K562 (cell line): Measurements from ENCODE around the gene ASCC1. TPM values are rescaled to one million over a fixed set of nuclear protein-coding genes. Genes with fewer than 3 reads are reported as not detected.

Experiments used
- ATF7 ChIP-seq: fragments of 450-650 bp; IDR thresholded peaks from 2 replicates; pipeline ENCODE4 v1.7.1; 2014; ENCODE audit warnings: mild to moderate bottlenecking, moderate library complexity
- FOXP1 ChIP-seq: sonication (generic); formaldehyde crosslinking; IDR thresholded peaks from 2 replicates; pipeline ENCODE4 v1.8.0; 2022; ENCODE audit warnings: mild to moderate bottlenecking, missing genetic modification reagents
- HDAC1 ChIP-seq, 2 experiments: fragments of 450-650 bp; IDR thresholded peaks; 2 replicates each; pipeline ENCODE4 v1.6.1; 2016 to 2017; ENCODE audit warnings: inconsistent platforms in 1 of 2, mild to moderate bottlenecking in 1 of 2, moderate library complexity in 1 of 2
- HDAC8 ChIP-seq: fragments of 450-650 bp; IDR thresholded peaks from 2 replicates; pipeline ENCODE4 v1.6.1; 2016; ENCODE audit warnings: mild to moderate bottlenecking, missing genetic modification characterization, moderate library complexity, missing compliant biosample characterization
- MEIS2 ChIP-seq: fragments of 450-650 bp; IDR thresholded peaks from 2 replicates; pipeline ENCODE4 v1.6.1; 2014; ENCODE audit warnings: mild to moderate bottlenecking; ENCODE audit not compliant: partially characterized antibody
- POLR3G ChIP-seq: IDR thresholded peaks from 2 replicates; pipeline ENCODE4 v1.6.1; 2011; ENCODE audit not compliant: insufficient read length, insufficient replicate concordance; ENCODE audit errors: extremely low read depth
- SMARCC2 ChIP-seq: fragments of 450-650 bp; IDR thresholded peaks from 2 replicates; pipeline ENCODE4 v1.6.1; 2017; ENCODE audit warnings: antibody characterized with exemption, moderate library complexity, mild to moderate bottlenecking, low read depth
- TCF7L2 ChIP-seq: fragments of 150-350 bp; IDR thresholded peaks from 2 replicates; pipeline ENCODE4 v1.6.1; 2016; ENCODE audit warnings: low read depth, mild to moderate bottlenecking, low read length, moderate library complexity
- ZNF217 ChIP-seq: sonication (generic); formaldehyde crosslinking; IDR thresholded peaks from 2 replicates; pipeline ENCODE4 v1.8.0; 2022; ENCODE audit warnings: mild to moderate bottlenecking, missing genetic modification reagents
- polyA plus RNA-seq, 8 experiments: library from polyadenylated mRNA; depleted of rRNA in 4 of 8; stranded (reverse) in 5 of 8; unstranded in 3 of 8; fragments of >200 nt; fragmentation: Nextera tagmentation in 2 of 8; fragmentation: Illumina TruSeq in 1 of 8; extraction: Ambion mirVana in 2 of 8; extraction: Trizol in 1 of 8; gene quantifications; 2 replicates each; pipeline versions ENCODE4 v1.2.1 to v1.2.3, GENCODE V29; 2011 to 2014; ENCODE audit warnings: inconsistent platforms in 1 of 8, missing spikeins in 1 of 8
- total RNA-seq, 7 experiments: library from RNA; depleted of rRNA in 6 of 7; stranded (reverse); fragments of >200 nt in 6 of 7; fragmentation: Illumina TruSeq in 2 of 7; extraction: Trizol in 2 of 7; gene quantifications; 2 replicates each; pipeline versions ENCODE4 v1.2.1 to v1.2.3, GENCODE V29; 2011 to 2021; ENCODE audit warnings: low replicate concordance in 1 of 7
- TF ChIP-seq, protein P1 (sequence below), 2 experiments: fragments of 450-650 bp in 1 of 2; IDR thresholded peaks; 2 replicates each; pipeline ENCODE4 v1.6.1; 2011 to 2017; ENCODE audit warnings: low read depth in 2 of 2, antibody characterized with exemption in 1 of 2, borderline replicate concordance in 1 of 2, low read length in 1 of 2, mild to moderate bottlenecking in 1 of 2, mixed read lengths in 1 of 2; ENCODE audit not compliant: control insufficient read depth in 1 of 2
- TF ChIP-seq, protein P2 (sequence below): fragments of 450-650 bp; IDR thresholded peaks from 2 replicates; pipeline ENCODE4 v1.6.1; 2018; ENCODE audit warnings: mild to moderate bottlenecking, low read depth; ENCODE audit not compliant: partially characterized antibody
- TF ChIP-seq, protein P3 (sequence below), 2 experiments: fragments of 200-800 bp in 1 of 2; sonication (Bioruptor generic) in 1 of 2; sonication (generic) in 1 of 2; formaldehyde crosslinking in 1 of 2; IDR thresholded peaks in 1 of 2; conservative IDR thresholded peaks in 1 of 2; 2 replicates each; pipeline versions ENCODE4 v1.5.0 to v1.6.1; 2016 to 2020; ENCODE audit warnings: missing compliant biosample characterization in 1 of 2, missing genetic modification characterization in 1 of 2, missing genetic modification reagents in 1 of 2
- TF ChIP-seq, protein P4 (sequence below), 2 experiments: fragments of 150-350 bp in 1 of 2; IDR thresholded peaks; 2 replicates each; pipeline ENCODE4 v1.6.1; 2012 to 2016; ENCODE audit warnings: low read depth in 2 of 2, low read length in 2 of 2, mild to moderate bottlenecking in 1 of 2, moderate library complexity in 1 of 2
- TF ChIP-seq, protein P5 (sequence below): fragments of 450-650 bp; formaldehyde crosslinking; IDR thresholded peaks from 2 replicates; pipeline ENCODE4 v1.4.0; 2020; ENCODE audit warnings: mild to moderate bottlenecking

ASCC1 gene
- total and polyA plus RNA-seq, 9 of the 15 experiments (the other 6 are each of a cell fraction or from before 2014, with no cell fraction given): 31.7 to 73.3 (median 52.8) TPM

DNA sequence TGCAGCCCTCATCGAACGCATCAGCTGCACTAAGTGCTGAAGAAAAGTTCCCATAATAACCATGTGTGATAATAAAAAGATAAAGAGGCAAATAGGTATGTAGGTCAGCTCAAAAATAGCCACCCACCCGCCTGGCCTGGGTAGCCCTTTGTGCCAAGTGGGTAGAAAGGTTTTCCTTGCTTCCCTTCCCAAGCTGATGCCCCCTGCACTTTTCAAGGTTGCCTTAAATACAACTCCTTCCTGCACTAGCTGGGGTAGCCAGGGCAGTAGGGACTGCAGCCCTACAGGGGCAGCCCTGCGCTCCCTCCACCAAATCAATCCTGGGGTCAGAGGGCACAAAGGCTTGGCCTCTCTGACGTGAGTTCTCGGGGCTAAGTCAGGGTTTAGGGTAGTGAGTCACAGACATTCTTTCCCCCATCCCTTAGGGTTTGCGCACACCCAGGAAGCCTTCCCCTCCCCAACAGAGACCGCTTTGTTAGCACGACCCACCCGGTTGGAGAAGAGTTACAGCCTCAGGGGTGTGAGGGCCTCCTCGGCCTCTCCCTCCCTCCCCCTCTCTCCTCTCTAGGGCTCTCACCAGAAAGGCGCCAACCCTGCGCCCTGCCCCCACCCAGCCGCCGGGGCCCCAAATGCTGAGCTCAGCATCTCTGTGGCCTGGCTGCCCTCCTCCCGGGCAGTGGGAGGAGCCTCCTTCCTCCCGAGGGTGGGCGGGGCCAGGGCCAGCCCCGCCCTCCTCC, 44.3 kb upstream of the ASCC1 start (continued):
- TF ChIP-seq, protein P1, sequence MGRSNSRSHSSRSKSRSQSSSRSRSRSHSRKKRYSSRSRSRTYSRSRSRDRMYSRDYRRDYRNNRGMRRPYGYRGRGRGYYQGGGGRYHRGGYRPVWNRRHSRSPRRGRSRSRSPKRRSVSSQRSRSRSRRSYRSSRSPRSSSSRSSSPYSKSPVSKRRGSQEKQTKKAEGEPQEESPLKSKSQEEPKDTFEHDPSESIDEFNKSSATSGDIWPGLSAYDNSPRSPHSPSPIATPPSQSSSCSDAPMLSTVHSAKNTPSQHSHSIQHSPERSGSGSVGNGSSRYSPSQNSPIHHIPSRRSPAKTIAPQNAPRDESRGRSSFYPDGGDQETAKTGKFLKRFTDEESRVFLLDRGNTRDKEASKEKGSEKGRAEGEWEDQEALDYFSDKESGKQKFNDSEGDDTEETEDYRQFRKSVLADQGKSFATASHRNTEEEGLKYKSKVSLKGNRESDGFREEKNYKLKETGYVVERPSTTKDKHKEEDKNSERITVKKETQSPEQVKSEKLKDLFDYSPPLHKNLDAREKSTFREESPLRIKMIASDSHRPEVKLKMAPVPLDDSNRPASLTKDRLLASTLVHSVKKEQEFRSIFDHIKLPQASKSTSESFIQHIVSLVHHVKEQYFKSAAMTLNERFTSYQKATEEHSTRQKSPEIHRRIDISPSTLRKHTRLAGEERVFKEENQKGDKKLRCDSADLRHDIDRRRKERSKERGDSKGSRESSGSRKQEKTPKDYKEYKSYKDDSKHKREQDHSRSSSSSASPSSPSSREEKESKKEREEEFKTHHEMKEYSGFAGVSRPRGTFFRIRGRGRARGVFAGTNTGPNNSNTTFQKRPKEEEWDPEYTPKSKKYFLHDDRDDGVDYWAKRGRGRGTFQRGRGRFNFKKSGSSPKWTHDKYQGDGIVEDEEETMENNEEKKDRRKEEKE (IDR thresholded peaks at IDR 0.05; ENCODE audit: borderline replicate concordance in 1 of 2, control insufficient read depth in 1 of 2, low read depth in 2 of 2, low read length in 1 of 2): no peak
- TF ChIP-seq HDAC8 (peak; percentile 90), ATF7 (peak; percentile 63), FOXP1 (peak; percentile 66; the same call in 1 of the 2 replicates), TCF7L2 (no peak), POLR3G (no peak), SMARCC2 (peak; percentile 29; the same call in 1 of the 2 replicates), HDAC1 (IDR thresholded peaks at IDR 0.05) (no peak), MEIS2 (peak; percentile 13), ZNF217 (CRISPR knock-in tag) (no peak)
- TF ChIP-seq, protein P2, sequence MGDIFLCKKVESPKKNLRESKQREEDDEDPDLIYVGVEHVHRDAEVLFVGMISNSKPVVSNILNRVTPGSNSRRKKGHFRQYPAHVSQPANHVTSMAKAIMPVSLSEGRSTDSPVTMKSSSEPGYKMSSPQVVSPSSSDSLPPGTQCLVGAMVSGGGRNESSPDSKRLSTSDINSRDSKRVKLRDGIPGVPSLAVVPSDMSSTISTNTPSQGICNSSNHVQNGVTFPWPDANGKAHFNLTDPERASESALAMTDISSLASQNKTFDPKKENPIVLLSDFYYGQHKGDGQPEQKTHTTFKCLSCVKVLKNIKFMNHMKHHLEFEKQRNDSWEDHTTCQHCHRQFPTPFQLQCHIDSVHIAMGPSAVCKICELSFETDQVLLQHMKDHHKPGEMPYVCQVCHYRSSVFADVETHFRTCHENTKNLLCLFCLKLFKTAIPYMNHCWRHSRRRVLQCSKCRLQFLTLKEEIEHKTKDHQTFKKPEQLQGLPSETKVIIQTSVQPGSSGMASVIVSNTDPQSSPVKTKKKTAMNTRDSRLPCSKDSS: no peak
- TF ChIP-seq, protein P3, sequence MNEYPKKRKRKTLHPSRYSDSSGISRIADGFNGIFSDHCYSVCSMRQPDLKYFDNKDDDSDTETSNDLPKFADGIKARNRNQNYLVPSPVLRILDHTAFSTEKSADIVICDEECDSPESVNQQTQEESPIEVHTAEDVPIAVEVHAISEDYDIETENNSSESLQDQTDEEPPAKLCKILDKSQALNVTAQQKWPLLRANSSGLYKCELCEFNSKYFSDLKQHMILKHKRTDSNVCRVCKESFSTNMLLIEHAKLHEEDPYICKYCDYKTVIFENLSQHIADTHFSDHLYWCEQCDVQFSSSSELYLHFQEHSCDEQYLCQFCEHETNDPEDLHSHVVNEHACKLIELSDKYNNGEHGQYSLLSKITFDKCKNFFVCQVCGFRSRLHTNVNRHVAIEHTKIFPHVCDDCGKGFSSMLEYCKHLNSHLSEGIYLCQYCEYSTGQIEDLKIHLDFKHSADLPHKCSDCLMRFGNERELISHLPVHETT (CRISPR knock-in tag; conservative IDR thresholded peaks at IDR 0.05 in 1 of 2, IDR thresholded peaks at IDR 0.05 in 1 of 2): peak in 1 of 2 experiments; percentile 43; a peak in 1 of 4 replicates
- TF ChIP-seq, protein P4, sequence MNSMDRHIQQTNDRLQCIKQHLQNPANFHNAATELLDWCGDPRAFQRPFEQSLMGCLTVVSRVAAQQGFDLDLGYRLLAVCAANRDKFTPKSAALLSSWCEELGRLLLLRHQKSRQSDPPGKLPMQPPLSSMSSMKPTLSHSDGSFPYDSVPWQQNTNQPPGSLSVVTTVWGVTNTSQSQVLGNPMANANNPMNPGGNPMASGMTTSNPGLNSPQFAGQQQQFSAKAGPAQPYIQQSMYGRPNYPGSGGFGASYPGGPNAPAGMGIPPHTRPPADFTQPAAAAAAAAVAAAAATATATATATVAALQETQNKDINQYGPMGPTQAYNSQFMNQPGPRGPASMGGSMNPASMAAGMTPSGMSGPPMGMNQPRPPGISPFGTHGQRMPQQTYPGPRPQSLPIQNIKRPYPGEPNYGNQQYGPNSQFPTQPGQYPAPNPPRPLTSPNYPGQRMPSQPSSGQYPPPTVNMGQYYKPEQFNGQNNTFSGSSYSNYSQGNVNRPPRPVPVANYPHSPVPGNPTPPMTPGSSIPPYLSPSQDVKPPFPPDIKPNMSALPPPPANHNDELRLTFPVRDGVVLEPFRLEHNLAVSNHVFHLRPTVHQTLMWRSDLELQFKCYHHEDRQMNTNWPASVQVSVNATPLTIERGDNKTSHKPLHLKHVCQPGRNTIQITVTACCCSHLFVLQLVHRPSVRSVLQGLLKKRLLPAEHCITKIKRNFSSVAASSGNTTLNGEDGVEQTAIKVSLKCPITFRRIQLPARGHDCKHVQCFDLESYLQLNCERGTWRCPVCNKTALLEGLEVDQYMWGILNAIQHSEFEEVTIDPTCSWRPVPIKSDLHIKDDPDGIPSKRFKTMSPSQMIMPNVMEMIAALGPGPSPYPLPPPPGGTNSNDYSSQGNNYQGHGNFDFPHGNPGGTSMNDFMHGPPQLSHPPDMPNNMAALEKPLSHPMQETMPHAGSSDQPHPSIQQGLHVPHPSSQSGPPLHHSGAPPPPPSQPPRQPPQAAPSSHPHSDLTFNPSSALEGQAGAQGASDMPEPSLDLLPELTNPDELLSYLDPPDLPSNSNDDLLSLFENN (IDR thresholded peaks at IDR 0.05; ENCODE audit: low read depth in 2 of 2, low read length in 2 of 2): peak in 1 of 2 experiments; percentile 51; a peak in 1 of 4 replicates
- TF ChIP-seq, protein P5, sequence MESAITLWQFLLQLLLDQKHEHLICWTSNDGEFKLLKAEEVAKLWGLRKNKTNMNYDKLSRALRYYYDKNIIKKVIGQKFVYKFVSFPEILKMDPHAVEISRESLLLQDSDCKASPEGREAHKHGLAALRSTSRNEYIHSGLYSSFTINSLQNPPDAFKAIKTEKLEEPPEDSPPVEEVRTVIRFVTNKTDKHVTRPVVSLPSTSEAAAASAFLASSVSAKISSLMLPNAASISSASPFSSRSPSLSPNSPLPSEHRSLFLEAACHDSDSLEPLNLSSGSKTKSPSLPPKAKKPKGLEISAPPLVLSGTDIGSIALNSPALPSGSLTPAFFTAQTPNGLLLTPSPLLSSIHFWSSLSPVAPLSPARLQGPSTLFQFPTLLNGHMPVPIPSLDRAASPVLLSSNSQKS (CRISPR knock-in tag): no peak
